G401 (cell line): ENCODE data around the gene SMURF2. TPM values are rescaled to one million over a fixed set of nuclear protein-coding genes. Genes with fewer than 3 reads are reported as not detected.

Source experiments
- DNase-seq: peaks from one replicate; pipeline ENCODE4 v3.0.0-alpha.2; 2015; ENCODE audit warnings: low spot score
- in situ Hi-C: cut with HindIII; loops from 2 replicates; pipeline ENCODE4 v1.10.0; 2016; ENCODE audit warnings: low sequenced_read_pairs, mixed read lengths
- total RNA-seq: library from RNA; depleted of rRNA; stranded (reverse); fragments of >200 nt; shearing (Covaris generic); gene quantifications from 2 replicates; pipeline ENCODE4 v1.2.3, GENCODE V29; 2014; rRNA removed

SMURF2 gene
- total RNA-seq = 34.8 and 44.1 TPM in 2 replicates

DNA sequence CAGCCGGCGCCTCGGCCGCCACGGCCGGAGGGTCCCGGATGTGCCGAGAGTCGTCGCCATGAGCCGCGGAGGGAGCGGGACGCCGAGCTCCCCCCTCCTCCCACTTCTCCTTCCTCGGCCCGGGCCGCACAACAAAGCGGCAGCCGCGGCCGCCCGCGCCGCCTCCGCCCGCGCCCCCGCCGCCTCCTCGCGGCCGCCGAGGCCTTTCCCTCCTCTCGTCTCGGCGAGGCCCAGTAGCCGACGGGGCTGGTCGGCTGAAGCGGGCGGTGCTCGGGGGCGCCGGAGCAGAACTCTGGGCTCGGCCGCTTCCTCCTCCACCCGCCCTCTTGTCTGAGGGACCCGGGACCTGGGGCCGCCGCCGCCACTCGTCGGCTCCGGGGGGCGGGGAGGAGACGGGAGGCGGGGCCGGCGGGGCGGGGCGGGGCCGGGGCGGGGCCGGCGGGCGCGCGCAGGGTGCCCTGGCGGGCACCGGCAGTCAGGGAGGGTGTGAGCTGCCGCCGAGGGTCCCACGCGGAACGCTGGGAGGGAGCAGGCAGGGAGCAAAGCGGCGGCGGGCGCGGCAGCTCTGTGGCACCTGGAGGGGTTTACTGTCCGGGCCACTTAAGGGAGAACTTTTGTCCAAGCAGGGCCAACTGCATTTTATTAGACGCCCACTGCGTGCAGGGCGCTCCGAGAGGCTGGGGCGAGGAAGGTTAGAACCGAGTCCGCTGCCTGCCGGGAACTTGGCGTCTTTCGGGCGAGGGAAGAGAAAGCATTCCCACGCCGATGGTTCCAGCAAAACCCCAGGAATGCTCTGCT lies at the start of gene SMURF2:
Gene SMURF2 (minus strand): TSS at position 332 of the 798 bp plus-strand sequence. CDS start 427 bp downstream, outside the sequence.
- DNase-seq = peak; percentile 73

DNA sequence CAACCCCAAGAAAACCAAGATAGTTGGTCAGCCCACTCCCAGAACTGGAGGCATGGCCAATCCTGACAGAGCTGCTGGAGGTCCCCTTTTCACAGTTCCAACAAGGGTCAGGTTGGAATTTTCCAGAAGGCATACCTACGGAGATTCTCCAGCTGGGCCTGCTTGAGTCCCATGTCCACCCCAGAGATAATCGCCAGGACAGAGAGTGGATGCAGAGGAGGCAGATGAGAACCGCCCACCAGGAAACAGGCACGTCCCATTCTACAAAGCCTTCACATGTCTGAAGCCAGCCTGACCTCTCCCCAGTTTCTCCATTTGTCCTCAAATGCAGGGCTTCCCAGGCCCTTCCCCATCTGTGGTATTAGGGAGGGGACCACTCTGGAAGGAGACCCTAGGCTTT lies 47.4 kb upstream of the SMURF2 start:
- in situ Hi-C loops = no loop called here
- DNase-seq = no peak

More for the DNA sequence above, at the start of gene SMURF2:
- in situ Hi-C loops = no loop called here

DNA sequence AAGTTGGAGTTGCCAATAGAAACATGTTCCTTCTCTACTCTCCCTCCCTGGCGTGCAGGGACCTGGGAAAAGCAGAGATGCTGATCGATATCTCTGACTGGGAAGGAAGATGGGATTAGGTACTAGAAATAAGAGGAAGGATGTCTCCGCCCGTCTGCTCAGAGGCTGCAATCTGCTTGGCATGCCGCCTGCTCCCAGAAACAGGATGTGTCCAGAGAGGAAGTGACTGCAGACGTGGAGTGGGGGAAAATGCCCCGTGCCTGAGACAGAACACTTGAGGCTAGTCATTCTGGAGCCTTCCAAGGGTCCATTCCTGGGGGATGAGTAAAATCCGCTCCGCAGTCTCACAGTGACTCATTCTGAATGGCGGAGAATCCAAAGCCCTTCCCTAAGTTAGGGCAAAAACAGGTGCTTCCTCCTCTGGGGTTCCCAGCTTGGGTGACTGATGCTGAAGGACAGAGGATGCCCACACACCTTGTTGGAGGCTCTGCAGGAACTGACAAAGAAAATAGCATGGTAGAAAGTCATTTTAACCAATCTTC lies 45.0 kb upstream of the SMURF2 start:
- in situ Hi-C loops = no loop called here
- no peak for DNase-seq

DNA sequence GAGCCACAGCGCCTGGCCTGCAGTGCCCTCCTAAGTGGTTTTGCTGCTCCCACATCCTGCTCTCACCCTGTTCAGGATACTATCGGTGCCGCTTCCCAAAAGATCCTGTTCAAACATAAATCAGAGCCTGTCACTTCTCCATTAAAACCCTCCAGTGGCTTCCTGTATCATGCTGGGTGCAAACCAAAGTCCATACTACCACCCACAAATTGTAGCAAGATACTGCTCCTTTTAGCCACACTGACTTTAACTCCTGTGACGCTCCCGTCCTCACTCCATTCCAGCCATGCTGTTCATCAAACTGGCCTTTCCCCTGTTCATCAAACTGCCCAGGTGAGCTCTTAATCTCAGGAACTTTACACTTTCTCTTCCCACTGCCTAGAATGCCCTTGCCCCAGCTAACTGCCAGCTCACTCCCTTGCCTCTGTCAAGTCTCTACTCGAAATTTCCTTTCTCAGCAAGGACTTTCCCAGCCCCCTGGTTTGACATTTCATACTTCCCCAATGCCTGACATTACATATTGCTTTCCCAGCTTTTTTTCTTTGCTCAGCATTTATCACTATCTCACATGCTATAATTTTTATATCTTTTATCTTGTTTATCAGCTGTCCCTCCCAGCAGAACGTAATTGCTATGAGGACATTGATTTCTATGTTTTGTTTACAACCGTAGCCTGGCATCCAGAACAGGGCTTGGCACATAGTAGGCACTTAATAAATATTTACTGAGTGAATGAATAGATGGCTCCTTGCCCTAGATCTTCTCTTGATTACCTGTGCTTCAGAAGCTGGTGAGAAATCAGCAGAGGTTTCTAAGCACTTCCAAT lies 44.3 kb upstream of the SMURF2 start:
- DNase-seq = no peak
- in situ Hi-C loops = no loop called here

DNA sequence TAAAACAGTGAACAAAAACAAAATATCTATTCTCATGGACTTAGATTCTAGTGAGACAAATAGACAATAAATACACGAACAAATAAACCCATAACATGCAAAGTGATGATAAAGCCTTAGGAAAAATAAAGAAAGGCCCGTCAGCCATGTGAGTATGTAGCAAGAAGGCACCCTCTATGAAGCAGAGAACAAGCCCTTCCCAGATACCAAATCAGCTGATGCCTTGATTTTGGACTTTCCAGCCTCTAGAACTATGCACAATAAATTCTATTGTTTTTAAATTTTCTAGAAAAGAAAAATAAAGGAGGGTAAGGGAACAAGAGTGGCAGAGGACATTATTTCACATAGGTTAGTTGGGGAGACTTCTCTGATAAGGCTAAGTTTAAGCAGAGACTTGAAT lies 40.7 kb upstream of the SMURF2 start:
- in situ Hi-C loops = no loop called here
- no peak for DNase-seq

DNA sequence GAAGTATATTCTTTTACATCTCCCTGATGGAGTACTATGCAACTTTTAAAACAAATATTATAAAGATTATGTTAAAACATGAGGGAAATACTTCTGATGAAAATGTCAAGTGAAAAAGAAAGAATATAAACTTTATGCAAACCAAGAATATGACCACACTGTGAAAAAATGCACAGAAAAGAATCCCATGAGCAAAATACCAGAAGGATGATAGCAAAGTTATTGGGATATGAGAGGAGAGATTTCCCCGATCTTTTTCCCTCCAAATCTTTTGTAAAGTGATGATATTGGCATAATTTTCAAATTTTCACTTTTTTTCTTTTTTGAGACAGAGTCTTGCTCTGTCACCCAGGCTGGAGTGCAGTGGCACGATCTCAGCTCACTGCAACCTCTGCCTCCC lies 36.6 kb upstream of the SMURF2 start:
- in situ Hi-C loops = no loop called here
- DNase-seq = no peak

DNA sequence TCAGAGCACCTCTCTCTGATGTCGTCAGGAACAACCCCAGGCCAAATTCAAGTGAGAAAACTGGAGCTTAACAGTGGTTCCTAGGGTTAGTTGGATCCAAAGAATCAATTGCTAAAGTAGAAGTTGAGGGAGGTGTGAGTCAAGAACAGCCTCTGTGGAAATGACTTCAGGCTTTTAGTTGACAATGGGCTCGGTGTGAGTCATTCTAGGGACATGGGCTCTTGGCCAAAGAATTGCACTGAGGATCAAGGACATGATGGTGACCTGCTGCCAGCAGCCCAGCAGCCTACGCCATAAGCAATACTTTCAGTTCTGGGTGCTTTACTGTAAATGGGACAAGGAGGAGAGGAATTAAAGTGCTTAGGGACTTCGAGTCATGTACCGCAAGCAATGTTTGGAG lies 32.1 kb upstream of the SMURF2 start:
- no peak for DNase-seq
- in situ Hi-C loops = no loop called here

DNA sequence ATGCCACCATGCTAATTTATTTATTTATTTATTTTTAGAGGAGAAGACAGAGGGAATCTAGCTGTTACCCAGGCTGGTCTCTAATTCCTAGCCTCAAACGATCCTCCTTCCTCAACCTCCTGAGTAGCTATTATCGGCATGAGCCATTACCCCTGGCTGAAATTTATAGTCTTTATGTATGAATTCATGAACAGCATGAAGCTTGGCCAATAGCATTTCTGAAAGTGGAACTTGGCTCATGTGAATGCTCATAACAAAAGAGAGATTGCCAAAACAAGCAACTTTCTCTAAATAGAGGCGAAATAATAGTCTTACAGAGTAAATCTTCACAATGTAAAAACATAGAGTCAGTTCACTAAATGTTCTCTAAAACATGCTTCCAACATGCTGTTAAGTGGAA lies 30.1 kb upstream of the SMURF2 start:
- no peak for DNase-seq
- in situ Hi-C loops = no loop called here

DNA sequence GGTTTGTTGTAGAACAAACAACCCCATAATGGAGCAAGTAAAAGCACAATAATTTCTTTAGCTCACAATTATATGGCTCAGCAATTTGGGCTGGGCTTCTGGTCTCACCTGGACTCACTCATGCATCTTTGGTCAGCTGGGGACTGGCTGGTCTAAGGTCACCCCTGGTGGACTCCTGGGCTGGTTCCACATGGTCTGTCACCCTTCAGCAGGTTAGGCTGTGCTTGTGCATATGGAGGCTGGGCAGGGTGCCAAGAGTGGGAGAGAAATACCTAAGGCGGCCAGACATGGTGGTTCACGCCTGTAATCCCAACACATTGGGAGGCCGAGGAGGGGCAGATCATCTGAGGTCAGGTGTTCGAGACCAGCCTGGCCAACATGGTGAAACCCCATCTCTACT lies 27.0 kb upstream of the SMURF2 start:
- no peak for DNase-seq

DNA sequence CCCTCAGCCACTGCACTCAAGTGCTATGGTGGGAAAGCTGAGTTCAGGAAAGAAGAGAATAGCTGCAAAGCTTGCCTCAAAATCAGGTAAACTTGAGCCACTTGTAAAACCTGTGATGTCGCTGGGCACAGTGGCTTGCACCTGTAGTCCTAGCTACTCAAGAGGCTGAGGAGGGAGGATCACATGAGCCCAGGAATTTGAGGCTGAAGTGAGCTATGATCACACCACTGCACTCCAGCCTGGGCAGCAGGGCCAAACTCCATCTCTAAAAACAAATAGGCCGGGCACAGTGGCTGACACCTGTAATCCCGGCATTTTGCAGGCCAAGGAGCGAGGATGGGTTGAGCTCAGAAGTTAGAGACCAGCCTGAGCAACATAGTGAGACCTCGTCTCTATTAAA lies 26.4 kb upstream of the SMURF2 start:
- DNase-seq = no peak

More for the DNA sequence above, 27.0 kb upstream of the SMURF2 start:
- in situ Hi-C loops = no loop called here

DNA sequence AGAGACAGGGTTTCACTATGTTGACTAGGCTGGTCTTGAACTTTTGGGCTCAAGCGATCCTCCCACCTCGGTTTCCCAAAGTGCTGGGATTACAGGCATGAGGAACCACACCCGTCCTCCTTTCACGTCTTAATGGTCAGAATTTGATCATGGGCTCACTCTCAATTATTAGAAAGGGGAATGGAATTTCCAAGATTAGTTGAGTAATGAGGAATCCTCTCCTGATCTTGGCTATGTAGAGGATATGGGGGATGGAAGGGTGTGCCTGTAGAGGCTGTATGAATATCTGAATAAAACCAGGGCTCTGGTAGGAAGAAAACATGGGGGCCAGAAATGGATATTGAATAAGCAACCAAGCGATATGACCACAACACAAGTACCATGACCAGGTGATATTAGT lies 25.9 kb upstream of the SMURF2 start:
- DNase-seq = no peak
- in situ Hi-C loops = no loop called here

More for the DNA sequence above, 26.4 kb upstream of the SMURF2 start:
- in situ Hi-C loops = no loop called here

DNA sequence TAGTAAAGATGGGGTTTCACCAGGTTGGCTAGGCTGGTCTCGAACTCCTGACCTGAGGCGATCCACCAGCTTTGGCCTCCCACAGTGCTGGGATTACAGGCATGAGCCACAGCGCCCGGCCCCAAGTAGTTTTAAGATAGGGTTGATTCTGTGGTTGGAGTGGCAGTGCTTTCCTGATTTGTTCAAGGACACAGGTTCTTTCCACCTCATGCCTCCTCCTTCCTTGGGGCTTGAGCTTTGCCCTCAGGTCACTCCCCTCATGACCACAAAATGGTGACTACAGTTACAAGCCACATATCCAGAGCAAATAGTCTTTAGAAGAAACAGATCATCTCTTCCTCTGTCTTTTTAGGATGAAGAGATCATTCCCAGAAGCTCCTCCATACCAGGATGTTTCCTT lies 25.3 kb upstream of the SMURF2 start:
- in situ Hi-C loops = no loop called here
- DNase-seq = no peak

DNA sequence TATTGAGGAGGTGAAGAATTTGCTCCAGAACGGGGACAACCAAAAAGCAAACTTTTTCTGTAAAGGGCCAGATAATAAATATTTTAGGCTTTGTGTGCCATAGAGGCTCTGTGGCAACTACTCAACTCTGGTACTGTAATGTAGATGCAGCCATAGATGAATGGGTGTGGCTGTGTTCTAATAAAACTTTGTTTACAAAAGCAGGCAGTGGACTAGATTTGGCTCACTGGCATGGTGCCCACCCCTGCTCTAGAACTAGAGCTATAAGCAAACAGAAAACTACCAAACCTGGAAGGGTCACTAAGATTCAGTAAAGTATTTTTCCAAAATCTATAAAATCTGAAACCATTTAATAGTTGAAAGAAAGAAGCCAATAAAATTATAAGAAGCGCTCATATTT lies 24.6 kb upstream of the SMURF2 start:
- no peak for DNase-seq
- in situ Hi-C loops = no loop called here

DNA sequence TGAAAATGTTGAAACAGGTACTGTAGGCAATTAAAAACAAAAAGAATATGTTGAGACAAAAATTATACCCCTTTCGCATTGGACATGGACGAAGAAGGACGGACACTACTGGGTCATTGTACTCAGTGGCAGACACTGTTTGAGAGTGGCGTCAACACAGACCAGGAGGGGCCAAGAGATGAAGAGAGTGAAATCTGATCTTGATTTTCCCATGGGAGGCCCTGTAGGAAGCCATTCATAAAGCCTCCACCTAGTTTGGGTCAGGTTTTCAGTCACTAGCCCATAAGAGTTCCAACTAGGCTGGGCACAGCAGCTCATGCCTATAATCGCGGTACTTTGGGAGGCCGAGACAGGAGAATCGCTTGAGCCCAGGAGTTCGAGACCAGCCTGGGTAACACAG lies 23.6 kb upstream of the SMURF2 start:
- in situ Hi-C loops = no loop called here

DNA sequence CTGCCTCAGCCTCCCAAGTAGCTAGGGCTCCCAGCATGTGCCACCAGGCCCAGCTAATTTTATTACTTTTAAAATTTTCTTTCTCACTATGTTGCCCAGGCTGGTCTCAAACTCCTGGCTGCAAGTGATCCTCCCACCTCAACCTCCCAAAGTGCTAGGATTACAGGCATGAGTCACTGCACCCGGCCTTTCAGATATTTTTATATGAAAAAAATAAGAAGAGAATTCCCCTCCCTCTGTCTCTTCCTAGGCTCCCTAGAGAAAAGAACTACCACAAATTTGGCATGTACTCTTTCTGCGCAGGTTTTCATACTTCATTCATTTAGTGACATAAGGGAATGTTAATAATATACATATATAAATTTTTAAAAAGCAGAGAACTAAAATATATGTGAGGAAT lies 21.7 kb upstream of the SMURF2 start:
- DNase-seq = no peak

More for the DNA sequence above, 23.6 kb upstream of the SMURF2 start:
- DNase-seq = no peak

DNA sequence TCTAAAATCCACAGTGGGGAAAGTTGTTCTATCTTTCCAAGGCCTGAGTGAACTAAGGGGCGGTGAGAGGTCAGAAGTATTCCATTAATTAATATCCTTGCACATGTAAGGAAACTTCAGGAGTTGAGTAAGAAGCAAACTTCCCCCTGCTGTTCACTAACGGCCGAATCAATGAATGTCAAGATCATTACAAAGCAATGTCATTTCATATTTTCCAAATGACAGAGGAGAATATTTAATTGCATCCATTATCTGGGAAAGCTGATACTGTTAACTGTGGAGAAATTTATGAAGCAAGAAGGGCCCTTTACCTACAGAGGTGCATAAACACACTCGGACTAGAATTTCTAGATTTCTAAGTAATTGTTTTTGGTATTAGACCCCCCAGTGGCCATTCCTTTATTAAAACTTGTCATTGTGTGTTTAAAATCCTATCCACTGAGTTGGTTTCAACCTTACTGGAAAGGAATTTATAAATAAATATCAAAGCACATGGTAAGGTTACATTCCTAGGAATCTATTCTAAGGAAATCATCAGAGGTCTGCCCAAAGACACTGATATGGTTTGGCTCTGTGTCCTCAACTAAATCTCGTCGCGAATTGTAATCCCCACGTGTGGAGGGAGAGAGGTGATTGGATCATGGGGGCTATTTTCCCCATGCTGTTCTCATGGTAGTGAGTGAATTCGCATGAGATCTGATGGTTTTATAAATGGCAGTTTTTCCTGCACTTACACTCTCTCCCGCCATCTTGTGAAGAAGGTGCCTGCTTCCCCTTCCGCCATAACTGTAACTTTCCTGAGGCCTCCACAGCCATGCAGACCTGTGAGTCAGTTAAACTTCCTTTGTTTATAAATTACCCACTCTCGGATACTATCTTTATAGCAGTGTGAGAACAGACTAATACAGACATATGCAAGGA lies 20.4 kb upstream of the SMURF2 start:
- in situ Hi-C loops = no loop called here
- no peak for DNase-seq

More for the DNA sequence above, 21.7 kb upstream of the SMURF2 start:
- in situ Hi-C loops = no loop called here

DNA sequence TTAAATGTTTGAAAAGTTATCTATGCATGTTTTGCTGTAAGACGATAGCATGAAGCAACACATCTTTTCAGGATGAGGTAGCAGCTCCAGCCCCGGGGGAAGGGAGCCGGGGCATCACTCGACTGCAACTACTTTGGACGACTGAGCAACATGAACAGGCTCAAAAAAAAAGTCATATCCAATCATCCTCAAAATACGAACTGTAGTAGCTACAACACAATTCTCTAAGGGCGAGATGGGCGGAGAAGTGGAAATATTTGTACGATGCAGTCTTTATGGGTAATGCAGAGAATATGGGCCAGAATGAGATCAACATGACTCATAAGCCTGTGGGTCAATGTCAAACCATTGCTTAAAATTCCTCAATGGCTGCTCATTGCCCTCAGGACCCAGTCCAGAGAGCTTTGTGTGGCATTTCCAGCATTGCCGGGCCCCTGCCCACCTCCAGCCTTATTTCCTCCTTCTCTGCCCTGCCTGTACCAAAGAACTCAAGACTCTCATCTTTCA lies 17.7 kb upstream of the SMURF2 start:
- no peak for DNase-seq
- in situ Hi-C loops = no loop called here

DNA sequence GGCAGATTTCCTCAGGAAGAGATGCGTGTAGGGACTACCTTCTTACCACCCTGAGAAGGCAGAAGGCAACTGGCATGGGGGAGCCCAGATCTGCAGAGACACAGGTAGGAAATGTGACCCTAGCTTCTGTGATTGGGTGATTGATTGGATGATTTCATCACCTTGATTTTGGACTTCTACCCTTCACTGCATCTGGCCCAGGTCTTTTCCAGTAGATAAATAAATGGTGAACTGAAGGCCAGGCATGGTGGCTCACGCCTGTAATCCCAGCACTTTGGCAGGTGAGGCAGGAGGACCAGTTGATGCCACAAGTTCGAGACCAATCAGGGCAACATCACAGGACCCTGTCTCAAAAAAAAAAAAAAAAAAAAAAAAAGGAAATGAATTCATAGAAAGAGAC lies 14.7 kb upstream of the SMURF2 start:
- in situ Hi-C loops = no loop called here
- DNase-seq = no peak
